LoVo (cell line): ENCODE data around the gene ZNF552.
"Not testable (repeated sequence)": the region's sequence is repeated elsewhere in the genome, so short reads cannot be mapped to it uniquely, and the experiment has no call there.

Experiments
- DNase-seq: peaks from one replicate; pipeline ENCODE4 v3.0.0-alpha.2; 2016; ENCODE audit warnings: low spot score

Gene ZNF552

GRCh38 chr19:57818378-57818777 is 3.7 kb upstream of the ZNF552 start:
- no peak for DNase-seq

- no peak for DNase-seq
Observed at GRCh38 chr19:57817976-57818375, 3.3 kb upstream of the ZNF552 start.

GRCh38 chr19:57816652-57817051 is 1.9 kb upstream of the ZNF552 start:
- no peak for DNase-seq

- no peak for DNase-seq
Observed at GRCh38 chr19:57815247-57816075, 748 bp upstream of the ZNF552 start.

GRCh38 chr19:57813919-57814504 is 701 bp downstream of the ZNF552 start:
- DNase-seq, result peak; percentile 46

GRCh38 chr19:57812975-57813820 is 1.5 kb downstream of the ZNF552 start:
- not testable (repeated sequence) for DNase-seq

- DNase-seq, result no peak
Observed at GRCh38 chr19:57812226-57812625, 2.5 kb downstream of the ZNF552 start.

GRCh38 chr19:57810410-57811295 is 4.1 kb downstream of the ZNF552 start:
- not testable (repeated sequence) for DNase-seq

GRCh38 chr19:57807541-57807940 is 7.2 kb downstream of the ZNF552 start:
- DNase-seq, result no peak

- DNase-seq, result peak; percentile 44
Observed at GRCh38 chr19:57803594-57804325, 11.0 kb downstream of the ZNF552 start.

GRCh38 chr19:57803265-57803593 is 11.5 kb downstream of the ZNF552 start:
- DNase-seq, result no peak

GRCh38 chr19:57802269-57802668 is 12.4 kb downstream of the ZNF552 start:
- no peak for DNase-seq

- DNase-seq, result no peak
Observed at GRCh38 chr19:57800696-57801095, 14.0 kb downstream of the ZNF552 start.

GRCh38 chr19:57796580-57796979 is 18.1 kb downstream of the ZNF552 start:
- not testable (repeated sequence) for DNase-seq

- no peak for DNase-seq
Observed at GRCh38 chr19:57789288-57789687, 25.4 kb downstream of the ZNF552 start.

- no peak for DNase-seq
Observed at GRCh38 chr19:57788114-57788692, 26.5 kb downstream of the ZNF552 start.

- no peak for DNase-seq
Observed at GRCh38 chr19:57786906-57787305, 27.8 kb downstream of the ZNF552 start.

- no peak for DNase-seq
Observed at GRCh38 chr19:57786286-57786685, 28.4 kb downstream of the ZNF552 start.

- DNase-seq, result no peak
Observed at GRCh38 chr19:57779220-57779845, 35.4 kb downstream of the ZNF552 start.

GRCh38 chr19:57778336-57778735 is 36.4 kb downstream of the ZNF552 start:
- no peak for DNase-seq
